H1 (cell line): Measurements from ENCODE around the gene ADARB2.

Experiments
- ATF3 ChIP-seq: IDR thresholded peaks from 2 replicates; pipeline ENCODE4 v1.6.1; 2011; ENCODE audit warnings: low read depth, mild to moderate bottlenecking, low read length; ENCODE audit not compliant: insufficient read depth
- CHD2 ChIP-seq: IDR thresholded peaks from 2 replicates; pipeline ENCODE4 v1.6.1; 2012; ENCODE audit warnings: low read length, improper control_type of control experiment
- CTCF ChIP-seq, 3 experiments: IDR thresholded peaks; 1 replicate in 2 of 3; 2 replicates in 1 of 3; pipeline versions ENCODE4 v1.5.1 to v1.6.1; 2011; ENCODE audit warnings: low read length in 3 of 3, mild to moderate bottlenecking in 3 of 3, inconsistent platforms in 2 of 3, low read depth in 1 of 3, moderate library complexity in 1 of 3; ENCODE audit not compliant: insufficient read depth in 1 of 3; ENCODE audit errors: control extremely low read depth in 1 of 3
- EZH2 ChIP-seq: fragments of 200-600 bp; sonication (generic); IDR thresholded peaks from 2 replicates; pipeline ENCODE4 v1.7.1; 2012; ENCODE audit warnings: low read depth, mild to moderate bottlenecking, moderate library complexity, low read length, inconsistent platforms; ENCODE audit not compliant: severe bottlenecking
- HDAC6 ChIP-seq: IDR thresholded peaks from one replicate; pipeline ENCODE4 v1.7.1; 2012; ENCODE audit warnings: low read depth, mild to moderate bottlenecking, inconsistent platforms, low read length, moderate library complexity
- JUN ChIP-seq: IDR thresholded peaks from 2 replicates; pipeline ENCODE4 v1.6.1; 2011; ENCODE audit warnings: low read depth, mild to moderate bottlenecking, improper control_type of control experiment, low read length
- MAX ChIP-seq: IDR thresholded peaks from 2 replicates; pipeline ENCODE4 v1.6.1; 2012; ENCODE audit warnings: inconsistent platforms
- POLR2A ChIP-seq, 2 experiments: IDR thresholded peaks; 1 replicate in 1 of 2; 2 replicates in 1 of 2; pipeline ENCODE4 v1.6.1; 2011; ENCODE audit warnings: low read depth in 2 of 2, low read length in 2 of 2, mild to moderate bottlenecking in 2 of 2; ENCODE audit errors: control extremely low read depth in 1 of 2
- TAF1 ChIP-seq: IDR thresholded peaks from 2 replicates; pipeline ENCODE4 v1.6.1; 2011; ENCODE audit warnings: mild to moderate bottlenecking, low read depth, low read length

- no peak for TF ChIP-seq MAX
- no peak for TF ChIP-seq EZH2
- no peak for TF ChIP-seq CHD2
- TF ChIP-seq CTCF (IDR thresholded peaks at IDR 0.05; ENCODE audit: control extremely low read depth in 1 of 3, insufficient read depth in 1 of 3, low read depth in 1 of 3, low read length in 3 of 3), result no peak
- TF ChIP-seq ATF3, result no peak
- TF ChIP-seq HDAC6, result no peak
- no peak for TF ChIP-seq POLR2A (IDR thresholded peaks at IDR 0.05; ENCODE audit: control extremely low read depth in 1 of 2, low read depth in 2 of 2, low read length in 2 of 2)
- TF ChIP-seq JUN, result no peak
- no peak for TF ChIP-seq TAF1
Measured at GRCh38 chr10:1241322-1241890, 495.9 kb downstream of the ADARB2 start.
